NCI-H446 (cell line): ENCODE data around the gene ADGRF5.

Experiments
- DNase-seq, 2 experiments: peaks; one replicate each; lab custom pipeline; 2025; lab: John Stamatoyannopoulos, UW

Gene ADGRF5

GRCh38 chr6:46828939-46829338, 92.8 kb downstream of the ADGRF5 start:
- DNase-seq = no peak

- no peak for DNase-seq
Observed at GRCh38 chr6:46821458-46821881, 100.3 kb downstream of the ADGRF5 start.

GRCh38 chr6:46819561-46819960, 102.2 kb downstream of the ADGRF5 start:
- DNase-seq = no peak

- DNase-seq = no peak
Observed at GRCh38 chr6:46816626-46817025, 105.1 kb downstream of the ADGRF5 start.

GRCh38 chr6:46815130-46815529, 106.6 kb downstream of the ADGRF5 start:
- DNase-seq = no peak

GRCh38 chr6:46808806-46809205, 112.9 kb downstream of the ADGRF5 start:
- DNase-seq = no peak
